IPS-NIHi7 (cell line): ENCODE data around the gene CALY.
A peak's percentile ranks its signal among the peaks of the same experiment; 100 is the strongest.

Experiments used
- DNase-seq: peaks from one replicate; pipeline ENCODE4 v3.0.0; 2012; ENCODE audit warnings: mixed read lengths; ENCODE audit errors: extremely low spot score

Gene CALY

GRCh38 chr10:133287832-133288500, 48.7 kb downstream of the CALY start:
- no peak for DNase-seq

- no peak for DNase-seq
These were observed 50.3 kb downstream of the CALY start for GRCh38 chr10:133286366-133286765.

- DNase-seq, result no peak
These were observed 51.5 kb downstream of the CALY start for GRCh38 chr10:133285217-133285616.

GRCh38 chr10:133283931-133284330, 52.8 kb downstream of the CALY start:
- DNase-seq, result no peak

- DNase-seq, result no peak
These were observed 53.8 kb downstream of the CALY start for GRCh38 chr10:133282846-133283390.

- no peak for DNase-seq
These were observed 54.9 kb downstream of the CALY start for GRCh38 chr10:133281628-133282372.

- no peak for DNase-seq
These were observed 55.6 kb downstream of the CALY start for GRCh38 chr10:133281084-133281483.

GRCh38 chr10:133280391-133281059, 56.2 kb downstream of the CALY start:
- no peak for DNase-seq

GRCh38 chr10:133279326-133280226, 57.1 kb downstream of the CALY start:
- no peak for DNase-seq

GRCh38 chr10:133278577-133279265, 58.0 kb downstream of the CALY start:
- DNase-seq, result no peak

GRCh38 chr10:133277993-133278576, 58.6 kb downstream of the CALY start:
- no peak for DNase-seq

GRCh38 chr10:133277277-133277992, 59.3 kb downstream of the CALY start:
- DNase-seq, result no peak

- peak; percentile 97 for DNase-seq
These were observed 60.1 kb downstream of the CALY start, which contains the start of gene ADAM8 for GRCh38 chr10:133276435-133277201. Gene ADAM8 (minus strand): TSS chr10:133276868. CDS start chr10:133276817, 51 bp downstream.

- no peak for DNase-seq
These were observed 60.6 kb downstream of the CALY start for GRCh38 chr10:133276100-133276434.

- peak; percentile 36 for DNase-seq
These were observed 61.0 kb downstream of the CALY start for GRCh38 chr10:133275684-133276092.

- DNase-seq, result peak; percentile 34
These were observed 61.7 kb downstream of the CALY start for GRCh38 chr10:133274751-133275683.
